LoVo (cell line): ENCODE results near the gene MYD88.
A peak's percentile ranks its signal among the peaks of the same experiment; 100 is the strongest.

Experiments used
- DNase-seq: peaks from one replicate; pipeline ENCODE4 v3.0.0-alpha.2; 2016; ENCODE audit warnings: low spot score

Gene MYD88

GRCh38 chr3:38138349-38139190 lies at the start of gene MYD88:
Gene MYD88, plus strand, starts transcription at chr3:38138661. Its CDS starts 40 bp downstream, at chr3:38138701.
- DNase-seq, result peak; percentile 73

DNA sequence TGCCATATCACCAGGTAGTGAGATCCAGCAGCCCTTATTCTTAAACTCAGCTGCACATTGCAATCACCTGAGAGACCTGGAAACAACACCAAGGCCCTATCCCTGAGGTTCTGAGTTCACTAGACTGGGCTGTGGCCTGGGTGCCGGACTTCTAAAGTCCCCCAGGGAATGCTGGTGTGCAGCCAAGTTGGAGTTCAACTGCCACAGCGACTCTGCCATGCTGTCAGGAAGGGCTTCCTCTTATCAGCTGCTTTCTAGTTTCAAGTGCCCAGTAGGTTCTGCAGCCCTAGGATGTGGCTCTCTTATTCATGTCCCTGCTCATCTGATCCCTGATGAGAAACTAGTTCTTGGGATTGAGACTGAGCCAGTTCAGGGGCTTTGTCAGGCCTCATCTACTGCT lies 49.3 kb upstream of the MYD88 start:
- DNase-seq, result no peak

DNA sequence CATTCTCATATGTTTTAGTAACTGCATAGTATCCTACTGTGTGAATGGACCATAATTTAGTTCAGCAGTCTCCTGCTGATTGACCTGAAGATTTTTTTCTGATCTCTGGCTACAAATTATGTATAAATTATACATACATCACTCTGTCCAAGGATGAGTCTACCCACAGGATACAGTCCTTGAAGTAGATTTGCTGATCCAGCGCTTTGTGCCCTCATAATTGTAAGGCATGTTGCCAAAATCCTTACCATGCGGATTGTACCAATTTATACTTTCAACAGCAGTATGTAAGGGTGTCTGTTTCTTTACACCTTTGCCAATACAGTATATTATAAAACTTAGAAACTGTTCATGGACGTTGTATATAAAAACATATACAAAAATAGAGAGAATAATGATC lies 48.0 kb upstream of the MYD88 start:
- no peak for DNase-seq

DNA sequence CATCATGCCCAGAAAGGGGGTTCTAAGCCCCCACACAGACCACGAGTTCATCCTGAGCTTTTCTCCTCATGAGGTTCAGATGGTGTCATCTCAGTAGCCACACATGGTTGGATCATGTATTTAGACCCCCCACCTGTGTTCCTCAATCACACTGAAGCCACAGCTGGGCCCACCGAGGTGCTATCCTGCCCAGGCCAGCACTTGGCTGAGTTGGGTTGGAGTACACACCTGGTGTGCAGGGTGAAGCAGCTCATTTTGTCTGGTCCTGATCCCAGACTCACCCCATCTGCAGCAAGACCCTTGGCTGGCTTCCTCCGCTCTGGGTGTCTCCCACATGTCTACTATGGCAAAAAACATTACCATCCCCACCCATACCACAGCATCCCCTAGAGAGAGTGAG lies 43.5 kb upstream of the MYD88 start:
- no peak for DNase-seq

- DNase-seq, result no peak
These were observed 42.6 kb upstream of the MYD88 start for GRCh38 chr3:38095669-38096483.

GRCh38 chr3:38097446-38098375 lies 40.8 kb upstream of the MYD88 start:
- DNase-seq, result no peak

DNA sequence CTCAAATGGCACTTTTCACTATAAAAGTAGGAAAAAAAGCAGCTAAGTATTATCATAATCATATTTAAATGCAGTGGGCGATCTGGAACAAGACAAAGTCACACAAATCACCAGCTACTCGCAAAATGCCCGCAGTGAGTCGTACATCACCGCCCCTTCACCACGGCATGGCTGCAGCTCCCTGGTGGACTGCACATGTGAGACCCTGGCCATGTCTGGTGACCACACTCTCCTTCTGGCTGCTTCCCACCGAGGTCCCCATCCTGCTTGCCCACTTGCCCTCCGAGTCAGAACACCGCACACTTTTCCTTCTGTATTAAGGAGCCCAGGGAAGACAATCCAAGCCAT lies 40.1 kb upstream of the MYD88 start:
- DNase-seq, result no peak

DNA sequence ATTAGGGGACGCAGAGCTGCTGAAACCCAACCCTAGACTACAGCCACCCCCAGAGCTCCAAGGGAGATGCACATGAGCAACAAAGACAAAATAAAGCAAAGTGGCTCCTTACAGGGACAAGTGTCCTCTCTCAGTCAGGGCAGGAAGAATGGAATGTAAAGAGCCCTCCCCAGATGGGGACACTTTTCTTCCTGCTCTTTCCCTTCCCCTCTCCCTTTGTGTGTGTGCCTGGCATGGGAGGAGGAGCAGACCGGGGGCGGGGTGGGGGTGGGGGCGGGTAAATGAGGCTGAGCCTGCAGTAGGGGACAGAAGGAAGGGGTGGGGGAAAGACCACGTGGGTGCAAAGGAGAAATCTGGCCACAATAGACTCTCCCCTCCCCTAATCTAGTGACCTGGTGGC lies 38.9 kb upstream of the MYD88 start:
- DNase-seq, result no peak

DNA sequence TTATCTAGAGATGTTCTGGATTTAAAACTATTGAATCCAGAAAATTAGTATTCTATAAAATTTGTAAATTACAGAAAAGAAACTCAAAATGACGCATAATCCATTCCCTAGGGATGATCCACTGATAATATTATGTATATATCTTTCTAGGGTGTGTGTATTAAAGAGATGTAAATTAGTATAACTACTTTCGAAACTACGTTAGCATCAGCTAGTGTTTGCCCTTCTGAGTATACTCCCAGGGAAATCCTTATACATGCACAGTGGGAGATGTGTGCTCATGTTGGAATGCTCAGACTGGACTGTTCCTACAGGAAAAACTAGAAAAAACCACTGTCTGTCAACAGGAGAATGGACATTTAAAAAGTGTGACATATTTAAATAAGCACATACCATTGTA lies 38.0 kb upstream of the MYD88 start:
- no peak for DNase-seq

DNA sequence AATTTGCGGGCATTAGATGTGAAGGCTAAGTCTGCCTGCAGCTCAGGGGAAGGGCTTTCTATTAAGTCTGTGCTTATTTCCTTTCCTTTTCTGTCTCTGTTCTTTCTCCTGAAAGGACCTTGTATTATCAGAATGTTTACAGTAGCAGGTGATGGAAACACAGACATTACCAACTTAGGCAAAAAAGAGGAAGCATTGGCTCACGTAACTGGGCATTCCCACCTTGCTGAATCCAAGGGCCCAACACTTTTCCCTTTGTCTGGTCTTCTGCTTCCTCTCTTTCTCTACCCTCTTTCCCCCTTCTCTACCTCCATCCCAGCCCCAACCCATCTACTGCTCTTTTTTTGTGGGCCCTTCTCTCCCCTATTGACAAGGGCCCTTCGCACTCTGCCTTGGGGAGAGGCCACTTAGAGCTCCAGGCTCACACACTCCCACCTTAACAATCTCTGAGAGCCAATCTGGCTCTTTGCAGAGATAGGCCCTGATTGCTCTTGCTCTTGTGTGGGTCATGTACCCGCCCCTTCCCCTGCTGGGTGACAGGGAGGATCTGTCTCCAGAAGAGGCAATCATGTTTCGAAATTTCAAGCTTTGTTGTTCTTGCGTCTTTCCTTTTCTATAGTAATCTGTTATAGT lies 36.5 kb upstream of the MYD88 start:
- no peak for DNase-seq

DNA sequence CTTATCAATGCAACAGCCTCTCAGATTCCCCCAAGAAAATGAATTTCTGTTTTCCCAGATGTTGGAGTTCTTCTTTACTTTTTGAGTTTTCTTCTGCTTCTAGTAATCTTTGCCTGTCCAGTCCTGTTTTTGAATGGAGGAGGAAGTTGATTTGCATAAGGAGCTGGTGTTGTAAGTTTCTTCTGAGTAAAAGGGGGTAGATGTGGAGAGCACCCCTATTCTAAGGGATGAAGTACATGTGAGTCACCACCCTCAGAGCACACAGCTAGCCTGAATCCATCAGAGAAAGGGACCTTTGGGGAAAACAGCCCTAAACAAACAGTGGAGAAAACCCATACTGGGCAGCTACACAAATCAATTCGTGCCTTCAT lies 36.0 kb upstream of the MYD88 start:
- no peak for DNase-seq

DNA sequence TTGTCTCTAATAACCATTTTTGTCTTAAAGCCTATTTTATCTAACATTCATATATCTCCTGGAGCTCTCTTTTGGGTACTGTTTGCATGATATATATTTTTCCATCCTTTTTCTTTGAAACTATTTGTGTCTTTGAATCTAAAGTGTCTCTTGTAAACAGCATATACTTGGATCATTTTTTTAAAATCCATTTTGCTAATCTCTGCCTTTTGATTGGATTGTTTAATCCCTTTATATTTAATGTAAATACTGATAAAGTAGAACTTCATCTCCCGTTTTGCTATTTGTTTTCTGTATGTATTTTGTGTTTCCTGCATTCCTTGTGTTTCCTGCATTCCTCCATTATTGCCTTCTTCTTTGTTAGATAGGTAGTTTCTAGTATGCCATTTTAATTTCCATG lies 32.9 kb upstream of the MYD88 start:
- DNase-seq, result no peak

GRCh38 chr3:38107911-38108648 lies 30.4 kb upstream of the MYD88 start:
- DNase-seq, result no peak

DNA sequence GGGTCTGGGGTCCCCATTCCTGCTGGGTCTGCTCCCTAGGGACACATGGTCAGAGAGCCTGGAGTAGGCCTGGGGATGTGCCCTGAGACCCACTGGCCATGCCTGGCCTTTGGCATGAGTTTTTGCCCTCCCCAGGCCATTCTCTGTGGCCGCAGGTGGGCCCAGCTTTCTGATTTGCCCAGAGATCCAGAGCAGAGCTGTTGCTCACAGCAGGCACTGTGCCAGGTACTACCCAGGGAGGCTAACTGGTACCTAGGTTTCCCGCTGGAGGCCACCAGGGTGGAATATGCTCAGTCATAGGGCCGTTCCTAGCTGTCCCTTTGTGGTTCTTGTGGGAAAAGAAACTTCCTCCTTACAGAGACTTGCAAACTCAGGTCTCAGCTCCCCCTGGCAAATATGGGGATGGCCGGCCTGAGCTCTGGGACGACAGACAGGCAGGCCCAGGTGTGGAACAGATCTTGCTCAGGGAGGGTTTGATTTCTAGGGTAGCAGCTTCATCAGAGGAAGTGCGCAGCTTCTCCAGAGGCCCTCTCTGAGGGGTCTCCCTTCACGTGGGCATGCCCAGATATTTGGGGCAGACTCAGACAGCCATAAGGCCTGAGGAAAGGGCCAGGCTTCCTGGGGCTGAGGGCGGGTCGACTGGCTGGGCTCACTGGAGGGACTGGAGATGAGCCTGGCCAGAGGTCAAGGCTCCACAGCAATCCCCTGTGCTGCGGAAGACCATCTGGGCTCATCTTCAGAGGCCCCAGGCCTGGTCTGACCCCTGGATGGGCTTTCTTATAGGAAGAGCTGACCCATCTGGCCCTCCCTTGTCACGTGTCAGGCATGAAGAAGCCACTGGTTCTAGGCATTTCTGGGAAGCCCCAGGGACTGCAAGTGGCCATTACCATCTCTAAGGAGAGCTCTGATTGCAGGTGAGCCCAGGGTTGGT lies 29.5 kb upstream of the MYD88 start:
- DNase-seq, result no peak

GRCh38 chr3:38109580-38110313 lies 28.7 kb upstream of the MYD88 start:
- no peak for DNase-seq

GRCh38 chr3:38110314-38111050 lies 28.0 kb upstream of the MYD88 start:
- no peak for DNase-seq

DNA sequence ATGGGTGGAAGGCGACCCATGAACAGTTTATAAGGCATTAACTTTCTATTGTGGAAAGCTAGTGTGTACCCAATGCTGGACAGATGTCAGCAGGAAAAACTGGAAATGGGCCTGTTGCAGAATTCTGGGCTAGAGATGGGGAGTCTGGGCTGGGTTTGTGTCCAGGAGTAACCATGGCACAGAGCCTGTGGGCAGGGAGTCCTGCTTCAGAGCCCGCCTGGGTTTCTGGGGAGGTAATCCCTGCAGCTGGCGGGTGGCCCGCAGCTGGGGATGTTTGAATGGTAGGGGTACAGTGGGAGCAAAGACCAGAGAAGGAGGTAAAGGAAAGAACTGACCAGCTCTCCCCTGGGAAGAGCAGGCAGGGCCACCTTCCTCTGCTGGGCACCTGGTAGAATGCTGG lies 27.3 kb upstream of the MYD88 start:
- DNase-seq, result no peak

GRCh38 chr3:38111696-38112377 lies 26.6 kb upstream of the MYD88 start:
- no peak for DNase-seq
